ENCODE data around the gene TRAF4. TPM values are rescaled to one million over a fixed set of nuclear protein-coding genes. Genes with fewer than 3 reads are reported as not detected.
A peak's percentile ranks its signal among the peaks of the same experiment; 100 is the strongest.

The TRAF4 gene
- total RNA-seq, 1 experiment from 2014 or later: 127 TPM

- peak overlapping the region; percentile 100 for H3K9ac ChIP-seq (ENCODE audit: low read length)
- peak overlapping the region; percentile 97 to 100 for H3K4me3 ChIP-seq (replicated peaks in 1 of 2; ENCODE audit: low read depth in 1 of 2, low read length in 2 of 2)
- H2AFZ ChIP-seq (ENCODE audit: low read depth, low read length, poor library complexity, severe bottlenecking): no peak overlapping the region
- ChIA-PET POLR2A (interaction anchor here (2.3 to 11.6 kb wide), 2 partner anchors 16 to 25 kb away, joined by 9 to 149 read pairs; partner anchors contain the start of genes NEK8, RPL23A and TLCD1), CTCF (interaction anchor here (13.6 kb wide), 1 partner anchor 17 kb away, joined by 207 read pairs; the partner anchor contains the start of genes NEK8 and TLCD1), RAD21 (ENCODE audit: low non-redundant PET in 1 of 2, low total read pairs in 2 of 2, uncharacterized antibody in 2 of 2, unreplicated experiment in 2 of 2) (interaction anchor here in 1 of 2 experiments (0.9 to 1.5 kb wide), 3 partner anchors 16 to 18 kb away, joined by 3 to 5 read pairs (median 3); partner anchors contain the start of gene NEK8)
- H3K27me3 ChIP-seq (ENCODE audit: insufficient read depth, low read length): no peaks in the 10 kb centered on the region
- H3K9me3 ChIP-seq (ENCODE audit: control insufficient read depth in 1 of 2, insufficient read depth in 1 of 2, low read depth in 1 of 2, low read length in 2 of 2): no peaks in the 10 kb centered on the region
- peaks cover 52% of the 10 kb centered on the region for H3K79me2 ChIP-seq (ENCODE audit: insufficient read depth, low read length)
- TSS peak; percentile 73 for BruUV-seq (replicated peaks)
- H4K20me1 ChIP-seq (ENCODE audit: insufficient read depth): peaks cover 17% of the 10 kb centered on the region; the same call in 1 of the 2 replicates
- H3K9me2 ChIP-seq (ENCODE audit: insufficient read depth): no peaks in the 10 kb centered on the region
- TF ChIP-seq ZNF274 (IDR thresholded peaks at IDR 0.05; ENCODE audit: low read depth, low read length): no peak
- TF ChIP-seq MAX (IDR thresholded peaks at IDR 0.05): no peak
- TF ChIP-seq YY1 (IDR thresholded peaks at IDR 0.05; ENCODE audit: extremely low read depth, insufficient replicate concordance, low read depth, low read length): no peak
- TF ChIP-seq JUND (IDR thresholded peaks at IDR 0.05): no peak
- TF ChIP-seq ELF1 (IDR thresholded peaks at IDR 0.05; ENCODE audit: borderline replicate concordance, low read depth): no peak
- TF ChIP-seq SP1 (IDR thresholded peaks at IDR 0.05; ENCODE audit: low read depth): no peak
- peaks cover 34 to 53% of the 10 kb centered on the region in 2 experiments for H3K4me1 ChIP-seq (ENCODE audit: control insufficient read depth in 1 of 2, insufficient read depth in 2 of 2, low read length in 2 of 2)
- DNase-seq (ENCODE audit: low read depth, low spot score) (no peak), ATAC-seq (peak; percentile 3; the same call in 1 of the 2 replicates)
- H3K4me2 ChIP-seq (ENCODE audit: low read length): peak overlapping the region; percentile 99
- peak overlapping the region; percentile 98 for H3K27ac ChIP-seq (ENCODE audit: low read depth, low read length)
- intact Hi-C loops (cut with micrococcal nuclease): no loop called here
- H3K36me3 ChIP-seq (ENCODE audit: control insufficient read depth in 1 of 2, insufficient read depth in 2 of 2, low read length in 2 of 2): peaks cover 20 to 39% of the 10 kb centered on the region in 2 experiments
Observed at GRCh38 chr17:28744104-28744971, 527 bp downstream of the TRAF4 start.

Data from HCT116 (cell line).